Urothelium cell line (cell line): ENCODE results near the gene UBA1.

ENCODE experiments used
- DNase-seq: peaks from one replicate; pipeline ENCODE4 v3.0.0; 2011; ENCODE audit warnings: low spot score, mixed read lengths
- FAIRE-seq: peaks from 2 replicates; lab custom pipeline; 2011; peaks lifted over from hg19 to GRCh38; lab: Jason Lieb, UNC

The UBA1 gene

DNA sequence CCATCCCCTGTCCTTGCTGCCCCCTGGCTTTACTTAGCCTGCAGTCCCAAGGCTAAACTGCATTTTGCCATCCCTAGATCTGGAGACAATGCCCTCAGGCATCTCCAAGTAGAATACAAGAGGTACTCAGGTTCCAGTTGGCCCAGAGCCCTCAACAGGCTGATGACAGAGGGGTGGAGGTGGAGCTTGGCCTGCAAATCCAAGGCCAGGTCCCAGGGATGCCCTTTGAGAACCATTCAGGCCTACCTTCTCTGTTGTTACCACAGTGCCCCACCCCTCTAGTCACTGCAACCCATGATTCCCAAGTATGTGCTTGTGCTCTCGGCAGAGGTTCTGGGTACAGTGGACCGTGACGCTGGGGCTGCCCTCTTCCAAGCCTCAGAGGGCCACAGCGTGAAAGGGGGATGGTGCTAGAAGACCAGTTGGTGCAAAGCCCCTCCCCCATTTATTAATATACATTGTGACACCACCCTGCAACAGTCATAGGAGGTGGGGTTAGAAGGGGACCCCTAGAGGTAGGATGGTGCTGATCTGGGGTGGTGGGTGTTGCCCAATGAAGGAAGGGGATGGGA, 6.4 kb upstream of the UBA1 start:
- DNase-seq: no peak
- FAIRE-seq: no peak

DNA sequence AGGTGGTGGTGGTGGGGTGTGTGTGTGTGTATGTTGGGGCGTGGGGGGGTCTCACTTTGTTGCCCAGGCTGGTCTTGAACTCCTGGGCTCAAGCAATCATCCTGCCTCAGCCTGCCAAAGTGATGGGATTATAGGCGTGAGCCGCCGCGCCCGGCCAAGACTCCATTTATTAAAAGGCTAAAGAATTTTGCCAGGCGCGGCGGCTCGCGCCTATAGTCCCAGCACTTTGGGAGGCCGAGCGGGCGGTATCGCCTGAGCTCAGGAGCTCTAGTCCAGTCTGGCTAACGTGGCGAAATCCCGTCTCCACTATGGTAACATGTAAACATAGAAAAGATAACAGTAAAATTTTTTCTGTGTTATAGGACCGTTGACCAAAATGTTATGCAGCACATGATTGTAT, 3.7 kb upstream of the UBA1 start:
- DNase-seq (no peak), FAIRE-seq (no peak)

DNA sequence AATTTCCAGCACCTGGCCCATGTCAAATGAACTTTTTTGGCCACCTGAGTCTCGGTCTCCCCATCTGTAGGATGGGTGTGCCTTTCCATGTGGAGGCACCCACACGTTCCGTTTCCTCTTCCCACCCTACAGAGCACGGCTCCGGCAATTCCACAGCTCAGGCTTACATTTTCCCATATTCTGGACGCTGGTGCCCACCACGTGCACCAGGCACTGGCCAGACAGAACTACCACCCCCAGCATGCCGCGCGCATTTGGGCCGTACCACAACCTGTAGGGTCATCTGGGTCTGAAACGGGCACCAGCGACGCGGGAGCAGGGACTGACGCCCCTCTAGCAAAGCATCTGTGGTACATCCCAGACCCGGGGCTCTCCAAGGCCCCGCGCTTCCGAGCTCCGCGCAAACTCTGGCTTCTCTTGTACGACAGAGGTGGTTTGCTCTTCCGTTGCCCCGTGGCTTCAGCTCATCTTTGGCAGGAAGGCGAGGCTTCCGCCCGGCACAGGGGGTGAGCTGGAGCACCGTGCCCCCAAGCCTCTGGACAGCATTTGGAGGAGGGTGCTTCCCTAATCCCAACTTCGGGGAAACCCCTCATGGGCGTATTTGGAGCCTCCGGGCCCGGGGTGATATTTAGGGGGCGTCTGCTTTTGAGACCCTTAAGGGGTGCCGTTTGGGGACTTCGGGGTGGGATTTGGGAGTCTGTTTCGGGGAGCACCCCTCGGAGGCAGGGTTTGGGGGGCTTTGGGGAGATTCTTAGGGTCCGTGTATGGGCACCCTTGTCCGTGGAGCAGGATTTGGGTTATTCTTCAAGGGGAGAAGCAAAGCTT, 3.0 kb upstream of the UBA1 start:
- peak; percentile 46 for FAIRE-seq
- DNase-seq: peak; percentile 92

DNA sequence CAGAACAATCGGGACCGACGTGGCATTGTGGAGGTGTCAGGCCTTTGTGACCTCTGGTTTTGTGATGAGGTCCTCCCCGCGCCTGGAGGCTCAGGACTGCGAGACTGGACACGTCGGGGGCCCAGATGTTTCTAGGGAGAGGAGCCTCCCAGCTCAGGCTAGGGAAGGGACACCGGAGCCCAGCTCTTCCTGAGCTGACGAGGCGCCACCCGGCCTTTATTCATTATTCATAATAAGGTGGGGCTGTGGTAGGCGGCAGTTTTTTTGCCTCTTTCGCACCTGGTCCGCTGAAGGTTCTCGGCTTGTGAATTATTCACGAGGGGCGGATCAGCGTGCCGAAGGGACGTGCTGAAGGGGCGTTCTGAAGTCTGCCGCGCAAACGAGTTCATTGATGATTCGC, 2.3 kb upstream of the UBA1 start:
- DNase-seq: peak; percentile 19
- no peak for FAIRE-seq

DNA sequence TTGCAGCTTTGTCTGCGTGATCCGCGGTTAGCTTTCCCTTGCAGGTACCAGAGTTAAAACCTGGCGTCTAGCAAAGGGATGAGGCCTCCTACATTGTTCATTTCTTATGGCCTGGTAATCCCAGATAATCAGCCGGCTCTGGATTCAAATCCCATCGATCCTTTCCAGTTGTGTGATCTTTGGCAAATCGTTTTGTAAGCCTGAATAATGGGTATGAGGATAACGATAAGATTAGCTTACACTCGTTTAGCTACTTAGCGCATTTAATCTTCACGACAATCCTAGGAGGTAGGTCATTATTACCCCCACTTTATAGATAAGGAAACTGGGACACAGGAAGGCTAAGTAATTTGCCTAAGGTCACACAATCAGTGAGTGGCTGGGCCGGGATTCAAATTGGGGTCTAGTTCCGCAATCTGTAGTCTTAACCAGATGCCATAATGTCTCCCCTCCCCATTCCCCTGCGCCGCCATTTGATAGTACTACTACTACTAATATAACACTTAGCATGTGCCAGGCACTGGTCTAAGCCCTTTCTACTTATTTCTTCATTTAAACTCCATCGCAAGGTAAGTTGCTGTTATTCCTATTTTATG, 1.7 kb upstream of the UBA1 start:
- DNase-seq (no peak), FAIRE-seq (no peak)

DNA sequence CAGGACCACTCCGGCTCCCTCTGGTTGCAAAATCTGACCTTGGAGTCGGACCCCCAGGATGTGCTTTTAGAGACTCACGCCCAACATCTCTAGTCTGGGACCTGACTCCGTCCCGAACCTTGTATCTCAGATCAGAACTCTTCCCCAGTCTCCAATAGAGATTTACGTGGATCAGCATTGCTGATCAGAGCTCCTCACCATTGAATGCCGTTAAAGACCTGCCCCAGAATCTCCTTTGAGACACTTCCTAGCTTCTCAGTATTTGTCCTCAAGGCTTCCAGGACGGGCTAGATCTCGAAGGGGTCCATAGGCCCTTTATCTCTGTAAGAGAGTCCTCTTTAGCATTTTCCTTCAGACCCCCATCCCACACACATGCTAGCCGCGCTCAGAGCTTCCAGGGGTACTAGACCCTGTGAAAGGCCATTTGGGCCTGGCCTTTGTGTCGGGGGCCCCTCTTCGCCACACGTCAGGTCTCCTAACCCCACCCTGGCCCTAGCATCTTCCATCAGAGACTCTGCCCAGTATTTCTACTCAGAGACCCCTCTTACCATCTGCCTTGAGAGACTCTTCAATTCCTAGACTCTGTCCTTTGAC, 662 bp downstream of the UBA1 start:
- DNase-seq (no peak), FAIRE-seq (no peak)

DNA sequence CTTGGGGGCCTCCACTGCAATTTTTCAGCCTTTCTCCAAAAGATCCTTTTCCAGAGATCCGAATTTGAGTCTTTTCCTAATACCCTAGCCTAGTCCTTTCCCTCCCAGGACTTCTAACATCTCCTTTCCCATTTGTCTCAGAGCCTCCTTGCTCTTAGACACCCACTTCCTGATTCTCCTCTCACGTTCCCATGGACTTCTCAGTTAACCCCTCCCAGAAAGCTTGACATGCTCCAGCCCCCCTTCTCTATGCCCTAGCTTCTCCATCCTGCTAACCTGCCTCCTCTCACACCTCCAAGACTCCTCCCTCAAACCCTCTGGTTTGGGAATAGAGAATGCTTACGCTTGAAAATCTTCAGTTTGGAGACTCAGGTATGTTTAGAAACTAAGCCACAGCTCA, 2.5 kb downstream of the UBA1 start:
- DNase-seq: no peak
- FAIRE-seq: no peak

DNA sequence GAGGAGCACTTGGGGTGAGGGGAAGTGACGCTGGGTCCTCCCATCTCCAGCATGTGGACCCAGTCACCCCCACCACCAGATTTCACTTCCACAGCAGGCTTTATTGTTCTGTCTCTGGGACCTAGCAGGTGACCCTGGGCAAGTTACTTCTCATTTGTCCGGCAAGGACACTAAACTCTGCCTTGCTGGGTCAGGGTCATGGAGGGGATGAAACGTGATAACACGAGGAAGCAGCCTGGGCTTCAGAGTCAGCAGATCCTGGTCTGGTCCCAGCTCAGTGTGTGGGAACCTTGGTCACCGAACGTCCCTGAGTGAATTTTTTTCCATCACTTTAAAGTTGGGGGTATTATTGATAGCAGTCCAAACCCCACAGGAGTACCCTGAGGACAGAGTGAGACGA, 3.9 kb downstream of the UBA1 start:
- no peak for FAIRE-seq
- DNase-seq: no peak

DNA sequence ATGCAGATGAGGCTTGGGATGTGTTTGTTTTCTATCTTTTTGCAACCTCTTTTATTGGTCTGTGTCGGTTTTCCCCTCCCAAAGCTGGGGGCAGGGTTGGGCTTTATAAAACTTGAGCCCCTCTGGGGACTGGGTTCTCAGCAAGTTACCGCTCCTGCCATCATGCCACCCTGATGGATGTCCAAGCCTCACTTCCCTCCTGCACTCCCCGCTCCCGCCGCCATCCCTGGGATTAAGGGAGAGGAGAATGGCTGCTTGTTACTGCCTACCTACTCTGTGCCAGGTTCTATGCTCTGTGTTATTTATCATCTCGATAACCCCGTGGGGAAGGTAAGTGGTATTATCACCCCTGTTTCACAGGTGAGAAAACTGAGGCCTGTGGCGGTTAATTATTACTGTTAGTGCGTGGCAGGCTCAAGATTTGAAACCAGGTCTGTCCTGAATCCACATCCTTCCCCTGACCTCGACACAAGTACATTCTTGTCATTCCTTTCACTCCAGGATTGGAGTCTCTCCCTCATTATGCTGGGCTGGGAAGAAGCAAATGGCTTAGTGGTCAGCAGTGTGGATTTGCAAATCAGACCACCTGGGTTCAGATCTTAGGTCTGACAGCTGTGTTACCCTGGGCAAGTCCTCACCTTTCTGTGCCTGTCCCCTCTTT, 4.5 kb downstream of the UBA1 start:
- FAIRE-seq (no peak), DNase-seq (no peak)

DNA sequence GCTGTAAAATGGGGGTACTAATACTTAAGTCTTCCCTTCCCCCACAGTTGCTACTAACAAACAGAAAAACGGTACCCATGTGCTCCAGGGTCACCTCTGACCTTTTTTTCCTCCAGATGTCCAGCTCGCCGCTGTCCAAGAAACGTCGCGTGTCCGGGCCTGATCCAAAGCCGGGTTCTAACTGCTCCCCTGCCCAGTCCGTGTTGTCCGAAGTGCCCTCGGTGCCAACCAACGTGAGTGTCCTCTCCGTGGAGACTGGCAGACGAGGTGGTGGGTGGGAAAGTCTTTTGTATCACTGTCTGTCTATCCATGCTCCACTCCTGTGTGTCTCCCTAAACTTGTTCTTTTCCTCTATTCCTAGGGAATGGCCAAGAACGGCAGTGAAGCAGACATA, 5.1 kb downstream of the UBA1 start:
- FAIRE-seq: no peak
- DNase-seq: no peak

DNA sequence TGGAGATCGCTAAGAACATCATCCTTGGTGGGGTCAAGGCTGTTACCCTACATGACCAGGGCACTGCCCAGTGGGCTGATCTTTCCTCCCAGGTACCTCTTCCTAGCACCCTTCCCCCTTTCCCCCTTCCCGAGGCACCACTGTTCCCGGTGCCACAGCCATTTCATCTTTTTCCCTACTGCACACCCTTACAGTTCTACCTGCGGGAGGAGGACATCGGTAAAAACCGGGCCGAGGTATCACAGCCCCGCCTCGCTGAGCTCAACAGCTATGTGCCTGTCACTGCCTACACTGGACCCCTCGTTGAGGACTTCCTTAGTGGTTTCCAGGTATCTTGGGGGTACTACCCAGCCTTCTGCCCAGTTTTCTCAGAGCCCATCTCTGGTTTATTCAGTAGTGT, 5.7 kb downstream of the UBA1 start:
- FAIRE-seq (no peak), DNase-seq (no peak)

DNA sequence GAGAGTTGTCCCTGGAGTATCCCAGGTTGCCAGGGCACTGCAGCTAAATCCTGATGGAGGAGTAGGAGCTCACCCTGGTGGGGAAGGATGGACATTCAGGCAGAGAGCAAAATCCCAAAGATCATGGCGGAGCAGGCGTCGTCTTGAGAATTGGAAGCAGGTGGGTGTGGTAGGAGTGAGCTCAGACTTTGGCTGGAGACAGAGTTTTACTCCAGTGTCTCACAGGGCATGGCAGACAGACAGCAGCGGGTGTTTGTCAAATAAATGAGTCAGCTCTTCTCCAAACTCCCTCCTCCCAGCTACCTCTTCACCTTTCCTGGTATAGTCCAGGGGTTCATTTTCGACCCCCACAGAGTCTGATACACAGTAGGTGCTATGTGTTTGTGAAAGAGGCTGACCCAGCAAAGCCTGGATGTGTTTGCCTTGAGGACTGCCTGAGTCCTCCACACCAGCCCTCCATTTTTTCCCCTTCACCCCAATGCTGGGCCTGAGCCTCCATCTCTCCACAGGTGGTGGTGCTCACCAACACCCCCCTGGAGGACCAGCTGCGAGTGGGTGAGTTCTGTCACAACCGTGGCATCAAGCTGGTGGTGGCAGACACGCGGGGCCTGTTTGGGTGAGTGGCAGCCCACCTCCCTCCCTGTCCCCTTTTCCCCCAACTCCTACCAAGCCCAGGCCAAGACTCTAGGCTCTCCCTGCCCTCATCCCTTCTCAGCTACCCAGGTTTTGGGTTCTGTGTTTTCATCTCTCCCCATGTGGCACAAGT, 6.9 kb downstream of the UBA1 start:
- FAIRE-seq: no peak

DNA sequence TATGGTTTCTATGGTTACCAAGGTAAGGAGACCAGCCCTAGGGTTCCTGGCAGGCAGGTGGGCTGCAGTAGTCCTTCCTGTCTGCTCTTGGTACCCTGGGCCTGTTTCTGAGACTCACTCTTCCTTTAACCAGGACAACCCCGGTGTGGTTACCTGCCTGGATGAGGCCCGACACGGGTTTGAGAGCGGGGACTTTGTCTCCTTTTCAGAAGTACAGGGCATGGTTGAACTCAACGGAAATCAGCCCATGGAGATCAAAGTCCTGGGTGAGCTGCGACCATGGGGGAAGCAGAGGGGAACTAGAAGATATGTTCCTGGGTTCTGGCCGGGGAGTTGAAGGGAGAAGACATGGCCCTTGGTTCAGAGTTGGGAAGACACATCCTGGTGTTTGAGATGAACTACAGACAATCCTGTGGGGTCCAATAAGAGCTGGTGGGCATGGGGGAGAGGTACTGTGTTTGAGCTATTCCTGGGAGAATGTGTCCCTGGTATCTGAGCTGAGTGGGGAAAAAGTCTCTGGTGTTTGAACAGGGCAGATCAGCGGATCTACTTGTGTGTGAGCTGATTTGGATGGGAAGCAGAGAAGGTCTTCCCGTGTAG, 7.8 kb downstream of the UBA1 start:
- FAIRE-seq (no peak), DNase-seq (no peak)

More for the DNA sequence above, 6.9 kb downstream of the UBA1 start:
- DNase-seq: no peak

DNA sequence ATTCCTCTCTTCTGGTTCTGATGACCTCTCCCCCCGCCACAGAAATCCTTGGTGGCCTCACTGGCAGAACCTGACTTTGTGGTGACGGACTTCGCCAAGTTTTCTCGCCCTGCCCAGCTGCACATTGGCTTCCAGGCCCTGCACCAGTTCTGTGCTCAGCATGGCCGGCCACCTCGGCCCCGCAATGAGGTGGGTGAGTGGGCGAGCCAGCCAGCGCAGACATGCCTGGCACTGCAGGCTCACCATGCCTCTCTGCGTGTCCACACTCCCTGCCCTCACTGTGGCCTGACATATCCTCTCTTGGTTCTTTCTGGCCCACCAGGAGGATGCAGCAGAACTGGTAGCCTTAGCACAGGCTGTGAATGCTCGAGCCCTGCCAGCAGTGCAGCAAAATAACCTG, 8.7 kb downstream of the UBA1 start:
- FAIRE-seq (no peak), DNase-seq (no peak)

DNA sequence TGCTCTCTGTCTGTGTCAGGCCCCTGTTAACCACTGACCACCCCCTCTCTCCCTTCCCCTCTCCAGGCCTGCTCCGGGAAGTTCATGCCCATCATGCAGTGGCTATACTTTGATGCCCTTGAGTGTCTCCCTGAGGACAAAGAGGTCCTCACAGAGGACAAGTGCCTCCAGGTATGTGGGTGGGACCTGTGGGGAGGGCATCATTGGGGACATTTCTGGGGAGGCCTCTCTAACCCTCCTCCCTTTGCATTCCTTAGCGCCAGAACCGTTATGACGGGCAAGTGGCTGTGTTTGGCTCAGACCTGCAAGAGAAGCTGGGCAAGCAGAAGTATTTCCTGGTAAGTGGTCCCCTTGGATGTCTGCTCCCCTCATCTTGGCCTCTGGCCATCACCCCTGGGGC, 9.2 kb downstream of the UBA1 start:
- FAIRE-seq (no peak), DNase-seq (no peak)

DNA sequence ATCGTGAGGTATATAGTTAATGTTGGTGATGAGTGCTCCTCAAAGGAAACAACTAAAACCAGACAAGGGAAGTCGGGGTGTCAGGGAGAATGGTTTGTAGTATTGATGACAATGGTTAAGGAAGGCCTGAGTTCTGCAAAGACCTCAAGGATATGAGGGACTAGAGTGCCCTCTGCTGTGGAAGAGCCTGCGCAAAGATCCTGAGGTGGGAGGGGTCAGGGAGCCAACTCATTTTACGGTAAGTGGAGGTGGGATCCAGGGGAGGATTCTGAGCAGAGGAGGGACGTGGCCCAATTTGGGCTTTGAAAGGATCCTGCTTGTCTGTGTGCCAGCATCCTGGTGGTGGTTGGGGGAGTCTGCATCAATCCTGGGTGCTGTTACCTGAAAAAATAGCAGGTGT, 11.3 kb downstream of the UBA1 start:
- DNase-seq: no peak
- FAIRE-seq: no peak

DNA sequence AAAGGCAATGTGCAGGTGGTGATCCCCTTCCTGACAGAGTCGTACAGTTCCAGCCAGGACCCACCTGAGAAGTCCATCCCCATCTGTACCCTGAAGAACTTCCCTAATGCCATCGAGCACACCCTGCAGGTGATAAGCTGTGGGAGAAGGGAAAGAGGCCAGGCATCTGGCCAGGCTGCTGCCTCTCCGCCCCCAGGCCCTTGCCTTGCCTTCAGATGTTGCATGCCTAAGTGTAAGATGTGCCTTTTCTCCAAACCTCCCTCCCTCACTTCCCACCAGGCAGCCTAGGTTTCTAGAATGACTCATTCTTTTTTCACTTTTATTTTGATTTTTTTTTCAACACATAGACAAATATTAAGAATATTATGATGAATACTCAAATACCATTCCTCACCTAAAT, 12.7 kb downstream of the UBA1 start:
- no peak for DNase-seq
- FAIRE-seq: no peak

DNA sequence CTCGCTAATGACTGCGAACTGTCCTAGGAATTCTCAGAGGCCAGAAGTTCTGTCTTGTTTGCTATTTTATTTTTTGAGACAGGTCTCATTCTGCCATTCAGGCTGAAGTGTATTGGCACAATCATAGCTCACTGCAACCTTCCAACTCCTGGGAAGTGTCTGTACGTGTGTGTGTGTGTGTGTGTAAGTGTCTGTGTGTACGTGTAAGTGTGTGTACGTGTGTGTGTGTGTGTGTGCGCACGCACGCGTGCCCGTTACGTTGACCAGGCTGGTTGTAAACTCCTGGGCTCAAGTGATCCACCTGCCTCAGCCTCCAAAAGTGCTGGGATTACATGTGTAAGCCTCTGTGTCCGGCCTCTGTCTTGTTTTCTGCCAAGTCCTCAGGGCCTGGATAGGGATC, 14.5 kb downstream of the UBA1 start:
- DNase-seq: no peak
- FAIRE-seq: no peak

DNA sequence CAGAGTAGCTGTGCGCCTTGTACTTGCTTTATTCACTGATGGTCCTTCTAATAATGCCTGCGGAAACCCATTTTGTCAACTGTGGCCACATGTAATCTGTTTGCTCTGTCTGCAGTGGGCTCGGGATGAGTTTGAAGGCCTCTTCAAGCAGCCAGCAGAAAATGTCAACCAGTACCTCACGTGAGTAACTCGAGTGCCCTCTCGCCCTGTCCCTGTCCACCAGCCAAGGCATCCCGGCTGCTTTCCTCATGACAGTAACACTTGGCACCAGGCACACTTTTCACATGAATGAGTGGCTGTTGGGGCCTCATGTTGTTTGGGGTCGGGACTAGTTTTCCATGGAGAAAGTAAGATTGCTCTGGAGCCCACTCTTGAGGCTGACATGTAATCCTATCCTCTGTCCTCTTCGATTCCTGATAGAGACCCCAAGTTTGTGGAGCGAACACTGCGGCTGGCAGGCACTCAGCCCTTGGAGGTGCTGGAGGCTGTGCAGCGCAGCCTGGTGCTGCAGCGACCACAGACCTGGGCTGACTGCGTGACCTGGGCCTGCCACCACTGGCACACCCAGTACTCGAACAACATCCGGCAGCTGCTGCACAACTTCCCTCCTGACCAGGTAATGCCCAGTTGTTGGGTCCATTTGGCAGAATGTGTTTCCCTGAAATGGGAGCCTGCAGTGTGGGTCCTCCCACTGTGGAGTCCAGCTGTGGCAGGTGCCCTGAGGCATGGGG, 16.0 kb downstream of the UBA1 start:
- FAIRE-seq (no peak), DNase-seq (no peak)
